Superior temporal gyrus (tissue), 1 donor: ENCODE data around the gene NAPSA.
A peak's percentile ranks its signal among the peaks of the same experiment; 100 is the strongest.
"Not testable (repeated sequence)": the region's sequence is repeated elsewhere in the genome, so short reads cannot be mapped to it uniquely, and the experiment has no call there.

Experiments
- DNase-seq: peaks from one replicate; pipeline ENCODE4 v3.0.0-alpha.2; 2016; ENCODE audit errors: extremely low spot score

NAPSA gene

GRCh38 chr19:50365434-50366306, at the start of gene NAPSA:
Gene NAPSA (minus strand): TSS chr19:50365639. CDS start chr19:50365621, 18 bp downstream.
- DNase-seq: no peak

GRCh38 chr19:50413531-50413930, 48.1 kb upstream of the NAPSA start:
- DNase-seq: no peak

DNA sequence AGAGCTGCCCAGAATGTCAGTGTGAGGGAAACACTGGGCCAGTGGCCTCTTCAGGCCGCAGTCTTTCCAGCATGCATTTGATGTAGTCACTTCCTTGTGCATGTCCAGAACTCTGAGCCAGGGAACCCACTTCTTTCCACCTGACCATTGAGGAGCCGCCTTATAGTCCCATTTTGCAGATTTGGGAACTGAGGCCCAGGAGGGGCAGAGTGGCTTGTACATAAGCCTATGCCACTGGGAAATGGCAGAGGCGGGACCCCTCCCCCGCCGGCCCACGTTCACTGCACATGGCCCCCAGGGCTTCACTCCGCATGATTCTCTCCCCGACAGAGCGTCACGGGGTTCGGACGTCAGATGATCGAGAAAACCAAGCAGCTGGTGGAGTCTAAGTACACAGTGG, 47.7 kb upstream of the NAPSA start:
- DNase-seq: no peak

DNA sequence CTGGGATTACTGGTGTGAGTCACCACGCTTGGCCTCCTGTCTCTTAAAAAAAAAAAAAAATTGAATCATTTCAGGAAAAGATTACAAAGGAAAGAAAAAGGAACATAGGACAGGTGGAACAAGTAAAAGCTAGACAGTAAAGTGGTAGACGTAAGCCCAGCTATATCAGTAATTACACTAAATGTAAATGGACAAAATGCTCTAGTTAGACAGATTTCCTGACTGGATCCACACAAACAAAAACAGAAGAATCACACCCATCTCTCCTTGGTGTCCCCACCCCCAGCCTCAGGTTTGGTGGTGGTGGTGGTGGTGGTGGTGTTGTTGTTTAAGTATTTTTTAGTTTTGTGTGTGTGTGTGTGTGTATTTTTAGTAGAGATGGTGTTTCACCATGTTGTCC, 47.0 kb upstream of the NAPSA start:
- DNase-seq: no peak

- no peak for DNase-seq
These were observed 44.7 kb upstream of the NAPSA start for GRCh38 chr19:50410109-50410508.

- no peak for DNase-seq
These were observed 43.9 kb upstream of the NAPSA start for GRCh38 chr19:50409347-50409746.

DNA sequence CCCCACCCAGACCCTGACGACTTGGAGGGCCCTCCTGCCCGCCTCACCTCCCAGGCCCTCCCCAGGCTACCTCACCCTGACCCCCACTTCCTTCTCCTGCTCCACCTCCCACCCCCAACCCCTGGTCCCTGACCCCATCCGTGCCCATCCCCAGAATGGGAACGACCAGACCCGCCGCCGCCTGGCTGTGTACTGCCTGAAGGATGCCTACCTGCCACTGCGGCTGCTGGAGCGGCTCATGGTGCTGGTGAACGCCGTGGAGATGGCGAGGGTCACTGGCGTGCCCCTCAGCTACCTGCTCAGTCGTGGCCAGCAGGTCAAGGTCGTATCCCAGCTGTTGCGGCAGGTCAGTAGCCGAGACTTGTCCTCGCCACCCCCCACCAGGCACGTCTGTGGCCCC, 41.4 kb upstream of the NAPSA start:
- no peak for DNase-seq

- no peak for DNase-seq
These were observed 40.8 kb upstream of the NAPSA start for GRCh38 chr19:50406156-50406820.

- DNase-seq: no peak
These were observed 37.3 kb upstream of the NAPSA start for GRCh38 chr19:50402544-50403301.

- no peak for DNase-seq
These were observed 36.4 kb upstream of the NAPSA start for GRCh38 chr19:50401605-50402450.

GRCh38 chr19:50399368-50399745, 33.9 kb upstream of the NAPSA start:
- DNase-seq: no peak

DNA sequence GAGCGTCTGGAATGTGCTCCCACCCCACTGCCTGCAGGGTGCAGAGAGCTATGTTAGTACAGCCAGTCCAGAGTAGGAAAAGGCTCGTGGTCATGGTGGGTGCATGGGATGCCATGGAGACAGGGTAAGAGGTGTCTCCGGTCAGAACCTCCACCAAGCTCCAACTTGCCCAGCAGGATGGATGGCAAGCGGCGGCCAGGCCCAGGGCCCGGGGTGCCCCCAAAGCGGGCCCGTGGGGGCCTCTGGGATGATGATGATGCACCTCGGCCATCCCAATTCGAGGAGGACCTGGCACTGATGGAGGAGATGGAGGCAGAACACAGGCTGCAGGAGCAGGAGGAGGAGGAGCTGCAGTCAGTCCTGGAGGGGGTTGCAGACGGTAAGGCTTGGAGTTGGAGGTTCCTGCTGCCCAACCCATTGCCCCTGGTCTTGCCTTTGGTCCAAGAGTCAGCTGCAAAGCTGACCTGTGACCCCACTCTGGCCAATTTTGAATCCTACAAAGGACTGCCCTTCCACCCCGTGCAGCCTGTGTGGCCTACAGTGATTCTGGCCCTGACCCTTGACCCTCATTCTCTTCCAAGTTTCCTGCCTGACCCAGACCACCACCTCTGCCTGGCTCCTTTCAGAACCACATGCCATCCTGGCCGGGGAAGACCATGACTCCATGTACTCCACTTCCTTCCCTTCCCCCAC, 33.4 kb upstream of the NAPSA start:
- DNase-seq: no peak

DNA sequence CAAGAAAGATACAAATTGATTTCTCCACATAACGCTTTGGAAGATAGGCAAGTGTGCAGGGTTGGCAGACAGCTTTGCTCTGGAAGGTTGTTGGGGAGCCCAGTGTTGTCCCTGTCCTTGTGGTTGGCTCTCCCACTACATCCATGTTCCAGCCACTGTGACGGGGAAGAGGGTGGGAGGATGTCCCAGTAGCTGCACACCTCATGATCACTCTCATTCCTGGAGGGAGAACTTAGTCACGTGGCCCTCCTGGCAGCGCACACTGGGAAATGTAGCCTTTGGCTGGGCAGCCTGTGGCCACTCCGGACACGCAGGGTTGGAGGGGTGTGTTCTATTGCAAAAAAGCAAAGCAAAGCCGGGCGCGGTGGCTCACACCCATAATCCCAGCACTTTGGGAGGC, 28.6 kb upstream of the NAPSA start:
- DNase-seq: no peak

DNA sequence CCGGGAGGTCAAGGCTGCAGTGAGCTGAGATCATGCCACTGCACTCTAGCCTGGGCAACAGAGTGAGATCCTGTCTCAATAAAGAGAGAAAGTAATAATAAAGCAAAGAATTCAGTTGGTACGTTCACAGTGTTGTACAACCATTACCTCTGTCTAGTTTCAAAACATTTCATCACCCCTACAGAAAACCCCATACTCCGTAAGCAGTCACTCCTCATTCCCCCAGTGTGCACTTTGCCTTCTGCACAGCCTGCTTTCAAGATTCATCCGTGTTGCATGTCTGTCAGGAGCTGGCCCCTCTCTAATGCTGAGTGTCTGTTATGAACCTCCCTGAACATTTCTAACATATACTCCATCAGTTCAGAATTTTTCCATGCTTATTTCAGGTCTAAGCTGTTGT, 28.1 kb upstream of the NAPSA start:
- no peak for DNase-seq

- no peak for DNase-seq
These were observed 27.3 kb upstream of the NAPSA start for GRCh38 chr19:50392759-50393158.

DNA sequence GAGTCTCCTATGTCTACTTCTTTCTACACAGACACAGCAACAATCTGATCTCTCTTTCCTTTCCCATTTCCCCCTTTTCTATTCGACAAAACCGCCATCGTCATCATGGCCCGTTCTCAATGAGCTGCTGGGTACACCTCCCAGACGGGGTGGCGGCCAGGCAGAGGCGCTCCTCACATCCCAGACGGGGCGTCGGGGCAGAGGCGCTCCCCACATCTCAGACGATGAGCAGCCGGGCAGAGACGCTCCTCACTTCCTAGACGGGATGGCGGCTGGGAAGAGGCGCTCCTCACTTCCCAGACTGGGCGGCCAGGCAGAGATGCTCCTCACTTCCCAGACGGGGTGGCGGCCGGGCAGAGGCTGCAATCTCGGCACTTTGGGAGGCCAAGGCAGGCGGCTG, 25.5 kb upstream of the NAPSA start:
- DNase-seq: not testable (repeated sequence)

- DNase-seq: not testable (repeated sequence)
These were observed 24.9 kb upstream of the NAPSA start for GRCh38 chr19:50390295-50390694.

GRCh38 chr19:50387868-50388245, 22.4 kb upstream of the NAPSA start:
- DNase-seq: peak; percentile 49

GRCh38 chr19:50387176-50387867, 21.9 kb upstream of the NAPSA start:
- no peak for DNase-seq
